GM20431 (cell line): ENCODE measurements around the gene RIC3.

Experiments
- in situ Hi-C: fragments of 300-500 bp; cut with MseI, MboI; formaldehyde crosslinking; loops from one replicate; pipeline ENCODE4 v1.15.0; 2020; ENCODE audit warnings: low sequenced_read_pairs; ENCODE audit not compliant: unreplicated experiment

RIC3 gene

DNA sequence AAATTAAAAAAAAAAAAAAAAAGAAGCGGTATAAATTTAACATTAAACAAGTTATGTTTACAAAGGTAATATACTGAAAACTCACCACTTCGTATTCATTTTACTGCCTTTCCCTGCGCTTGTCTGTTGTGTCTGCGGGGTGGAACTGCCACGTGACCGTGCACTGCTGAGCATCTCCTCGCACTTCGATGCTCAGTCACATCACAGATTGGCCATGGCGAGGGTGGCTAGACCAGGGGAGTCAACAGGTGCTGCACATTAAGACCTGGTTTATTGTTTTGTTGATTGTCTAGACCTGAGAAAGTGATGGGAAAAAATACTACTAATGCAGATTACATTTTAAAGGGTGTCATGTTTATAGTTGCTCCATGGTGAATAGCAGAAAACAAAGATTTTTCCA is 110.6 kb downstream of the RIC3 start:
- in situ Hi-C loops = no loop called here

DNA sequence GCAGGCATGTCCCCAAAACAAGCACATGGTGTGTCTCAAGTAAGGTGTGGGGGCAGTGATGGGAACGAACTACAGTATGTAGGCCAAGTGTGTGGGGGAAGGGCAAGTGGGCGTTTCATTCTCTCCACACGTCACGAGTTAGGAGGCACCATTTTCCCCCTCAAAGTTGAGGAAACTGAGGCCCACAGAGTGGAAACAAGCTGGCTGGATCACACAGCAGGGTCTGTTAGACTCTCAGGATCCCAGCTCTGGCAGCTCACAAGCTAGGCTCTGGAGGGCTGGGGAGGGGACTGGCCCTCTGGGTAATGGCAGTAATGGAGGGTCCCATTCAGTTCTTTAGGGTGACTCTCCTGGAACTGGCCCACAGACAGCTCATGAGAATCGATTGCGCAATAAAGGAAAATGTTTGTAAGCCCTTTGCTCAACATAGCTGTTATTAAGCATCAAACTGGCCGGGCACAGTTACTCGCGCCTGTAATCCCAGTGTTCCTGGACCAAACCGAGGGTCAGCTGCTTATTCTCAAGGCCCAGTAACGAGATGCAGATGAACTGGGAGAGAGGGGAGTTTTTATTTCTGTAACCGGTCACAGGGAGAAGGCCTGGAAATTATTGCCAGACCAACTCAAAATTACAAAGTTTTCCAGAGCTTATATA is 111.9 kb downstream of the RIC3 start:
- in situ Hi-C loops = no loop called here
